ENCODE data around the gene DYNC2LI1.

- TF ChIP-seq CTCF (IDR thresholded peaks at IDR 0.05) (no peak), POLR2A (IDR thresholded peaks at IDR 0.05) (no peak), EP300 (IDR thresholded peaks at IDR 0.05) (no peak)
Measured at GRCh38 chr2:43737097-43737854, 36.6 kb upstream of the DYNC2LI1 start.
